Measurements from ENCODE around the gene LRCH4.

GRCh38 chr7:100606313-100606712, 20.4 kb upstream of the LRCH4 start:
- TF ChIP-seq, protein P1, sequence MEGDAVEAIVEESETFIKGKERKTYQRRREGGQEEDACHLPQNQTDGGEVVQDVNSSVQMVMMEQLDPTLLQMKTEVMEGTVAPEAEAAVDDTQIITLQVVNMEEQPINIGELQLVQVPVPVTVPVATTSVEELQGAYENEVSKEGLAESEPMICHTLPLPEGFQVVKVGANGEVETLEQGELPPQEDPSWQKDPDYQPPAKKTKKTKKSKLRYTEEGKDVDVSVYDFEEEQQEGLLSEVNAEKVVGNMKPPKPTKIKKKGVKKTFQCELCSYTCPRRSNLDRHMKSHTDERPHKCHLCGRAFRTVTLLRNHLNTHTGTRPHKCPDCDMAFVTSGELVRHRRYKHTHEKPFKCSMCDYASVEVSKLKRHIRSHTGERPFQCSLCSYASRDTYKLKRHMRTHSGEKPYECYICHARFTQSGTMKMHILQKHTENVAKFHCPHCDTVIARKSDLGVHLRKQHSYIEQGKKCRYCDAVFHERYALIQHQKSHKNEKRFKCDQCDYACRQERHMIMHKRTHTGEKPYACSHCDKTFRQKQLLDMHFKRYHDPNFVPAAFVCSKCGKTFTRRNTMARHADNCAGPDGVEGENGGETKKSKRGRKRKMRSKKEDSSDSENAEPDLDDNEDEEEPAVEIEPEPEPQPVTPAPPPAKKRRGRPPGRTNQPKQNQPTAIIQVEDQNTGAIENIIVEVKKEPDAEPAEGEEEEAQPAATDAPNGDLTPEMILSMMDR (IDR thresholded peaks at IDR 0.05) = no peak
- TF ChIP-seq POLR2A (IDR thresholded peaks at IDR 0.05) = no peak

Data from thyroid gland (tissue), 4 donors.